Measurements from ENCODE around the gene TMEM209. TPM values are rescaled to one million over a fixed set of nuclear protein-coding genes. Genes with fewer than 3 reads are reported as not detected.
A peak's percentile ranks its signal among the peaks of the same experiment; 100 is the strongest.
"Not testable (repeated sequence)": the region's sequence is repeated elsewhere in the genome, so short reads cannot be mapped to it uniquely, and the experiment has no call there.

TMEM209 gene
- total RNA-seq, 1 experiment from 2014 or later, result 46.7 TPM

DNA sequence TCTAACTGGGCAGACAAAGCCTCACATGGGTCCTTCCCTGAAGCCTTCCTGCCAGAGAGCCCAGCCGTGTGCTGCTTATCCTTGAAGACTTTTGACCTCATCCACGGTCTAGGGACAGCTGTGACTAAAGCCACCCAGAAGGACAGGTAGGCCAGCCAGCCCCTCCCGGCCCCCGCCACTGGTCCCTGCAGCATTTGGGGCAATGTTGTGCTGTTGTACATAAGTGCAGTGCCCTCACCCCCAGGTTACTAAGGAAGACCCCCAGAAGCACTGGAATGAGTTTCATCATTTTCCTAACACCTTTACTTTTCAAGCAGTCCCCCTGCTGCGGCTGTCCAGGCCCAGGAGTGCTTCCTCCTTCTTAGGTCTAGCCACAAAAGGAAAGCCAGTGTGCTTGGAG lies 43.0 kb downstream of the TMEM209 start:
- no peak for DNase-seq (ENCODE audit: low read depth)

DNA sequence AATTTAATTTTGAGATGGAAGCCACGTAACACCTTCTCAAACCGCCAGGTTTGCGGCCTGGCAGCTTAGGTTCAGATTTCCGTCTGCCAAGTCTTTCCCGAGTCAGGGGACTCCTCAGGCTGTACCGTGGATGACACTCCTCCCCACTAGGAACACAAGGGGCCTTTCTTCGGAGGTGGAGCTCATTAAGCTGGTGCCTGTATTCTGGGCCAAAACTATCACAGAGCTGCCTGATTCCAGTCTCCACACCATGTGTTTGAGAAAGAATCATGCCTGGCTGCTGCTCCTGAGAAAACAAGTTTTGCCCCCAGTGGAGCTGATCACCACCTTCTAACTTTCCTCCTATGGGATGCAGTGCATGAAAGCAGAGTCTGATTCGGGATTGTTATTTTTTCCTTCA lies 44.8 kb downstream of the TMEM209 start:
- DNase-seq (ENCODE audit: low read depth), result no peak

GRCh38 chr7:130160023-130160422 lies 45.2 kb downstream of the TMEM209 start:
- DNase-seq (ENCODE audit: low read depth), result no peak

- DNase-seq (ENCODE audit: low read depth), result no peak
Observed at GRCh38 chr7:130157700-130158099, 47.5 kb downstream of the TMEM209 start.

DNA sequence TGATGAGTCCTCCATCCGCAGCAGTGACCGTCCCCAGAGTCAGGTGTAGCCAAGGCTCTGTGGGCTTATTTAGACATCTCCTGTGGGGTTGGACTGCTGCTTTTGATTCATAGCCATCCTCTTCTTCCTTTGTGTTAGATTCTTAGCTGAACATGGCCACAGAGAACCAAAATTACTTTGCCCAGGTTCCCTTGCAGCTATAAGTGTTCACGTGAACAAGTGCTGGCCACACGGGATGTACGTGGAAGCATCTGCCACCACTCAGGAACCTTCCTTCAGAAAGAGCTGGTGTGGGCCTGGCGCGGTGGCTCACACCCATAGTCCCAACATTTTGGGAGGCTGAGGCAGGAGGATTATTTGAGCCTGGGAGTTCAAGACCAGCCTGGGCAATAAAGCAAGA lies 49.1 kb downstream of the TMEM209 start:
- DNase-seq (ENCODE audit: low read depth), result no peak

GRCh38 chr7:130154501-130155317 lies 50.5 kb downstream of the TMEM209 start:
- peak; percentile 59 for DNase-seq (ENCODE audit: low read depth)

- no peak for DNase-seq (ENCODE audit: low read depth)
Observed at GRCh38 chr7:130154131-130154500, 51.1 kb downstream of the TMEM209 start.

GRCh38 chr7:130153211-130153908 lies 51.8 kb downstream of the TMEM209 start:
- DNase-seq (ENCODE audit: low read depth), result no peak

DNA sequence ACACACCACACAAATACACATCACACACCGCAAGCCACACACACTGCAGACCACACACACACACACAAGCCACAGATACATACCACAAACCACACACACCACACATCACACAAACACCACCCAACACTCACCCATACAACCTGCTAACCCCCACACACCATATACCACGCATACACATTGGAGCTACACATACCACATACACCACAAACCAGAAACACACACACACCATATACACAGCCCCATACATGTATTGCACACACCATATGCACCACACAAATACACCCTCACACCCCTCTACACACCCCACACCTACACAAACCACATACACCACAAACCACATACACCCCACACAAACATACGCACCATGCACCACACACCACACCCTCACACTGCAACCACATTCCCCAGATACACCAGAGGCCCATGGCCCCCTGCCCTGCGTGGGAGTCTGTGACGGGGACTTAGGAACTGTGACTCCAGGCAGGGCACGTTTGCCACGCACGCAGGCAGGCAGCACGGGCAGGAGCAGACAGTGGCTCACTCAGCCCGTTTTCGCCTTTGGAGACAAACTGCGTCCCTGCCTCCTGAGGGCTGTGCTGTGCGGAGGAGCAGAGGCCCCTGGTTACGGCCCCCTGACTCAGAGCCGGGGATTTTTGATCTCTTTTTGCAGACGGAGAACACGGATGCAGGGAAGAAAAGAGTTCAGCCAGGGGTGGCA lies 52.6 kb downstream of the TMEM209 start:
- DNase-seq (ENCODE audit: low read depth), result no peak

DNA sequence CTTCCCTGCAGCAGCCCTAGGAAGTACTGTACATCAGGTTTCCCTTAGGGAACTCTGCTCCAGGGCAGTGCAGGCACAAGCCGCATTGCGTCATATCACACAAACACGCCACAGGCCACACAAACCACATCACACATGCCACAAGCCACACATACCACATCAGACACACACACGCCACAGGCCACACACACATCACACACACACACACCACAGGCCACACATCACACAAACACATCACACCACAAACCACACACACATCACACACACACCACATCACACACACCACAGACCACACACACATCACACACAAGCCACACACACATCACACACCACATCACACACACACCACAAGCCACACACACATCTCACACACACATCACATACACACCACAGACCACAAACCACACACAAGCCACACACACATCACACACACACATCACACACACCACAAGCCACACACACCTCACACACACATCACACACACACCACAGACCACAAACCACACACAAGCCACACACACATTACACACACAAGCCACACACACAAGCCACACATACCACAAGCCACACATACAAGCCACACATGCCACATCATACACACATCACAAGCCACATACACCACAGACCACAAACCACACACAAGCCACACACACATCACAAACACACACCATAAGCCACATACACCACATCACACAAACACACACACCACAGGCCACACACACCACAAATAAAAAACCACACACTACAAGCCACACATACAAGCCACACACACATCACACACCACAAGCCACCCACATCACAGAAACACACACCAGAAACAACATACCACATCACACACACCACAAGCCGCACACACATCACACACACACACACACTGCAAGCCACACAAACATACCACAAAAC lies 53.4 kb downstream of the TMEM209 start:
- peak; percentile 27 for DNase-seq (ENCODE audit: low read depth)

DNA sequence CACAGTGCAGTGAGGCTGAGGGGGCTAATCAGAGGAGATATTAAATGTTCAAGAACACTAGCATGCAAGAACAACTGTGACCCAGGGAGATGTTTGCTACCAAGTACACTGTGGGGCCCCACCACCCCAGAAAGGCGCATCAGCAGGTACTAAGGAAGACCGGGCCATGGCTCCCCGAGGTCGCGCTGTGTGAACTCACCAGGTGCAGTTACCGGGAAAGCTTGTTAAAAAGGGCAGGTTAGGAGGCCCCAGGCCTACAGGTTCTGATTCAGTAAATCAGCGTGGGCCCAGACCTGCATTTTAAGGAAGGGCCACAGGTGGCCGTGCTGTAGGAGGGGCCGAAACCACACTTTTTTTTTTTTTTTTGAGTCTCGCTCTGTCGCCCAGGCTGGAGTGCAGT lies 54.6 kb downstream of the TMEM209 start:
- no peak for DNase-seq (ENCODE audit: low read depth)

DNA sequence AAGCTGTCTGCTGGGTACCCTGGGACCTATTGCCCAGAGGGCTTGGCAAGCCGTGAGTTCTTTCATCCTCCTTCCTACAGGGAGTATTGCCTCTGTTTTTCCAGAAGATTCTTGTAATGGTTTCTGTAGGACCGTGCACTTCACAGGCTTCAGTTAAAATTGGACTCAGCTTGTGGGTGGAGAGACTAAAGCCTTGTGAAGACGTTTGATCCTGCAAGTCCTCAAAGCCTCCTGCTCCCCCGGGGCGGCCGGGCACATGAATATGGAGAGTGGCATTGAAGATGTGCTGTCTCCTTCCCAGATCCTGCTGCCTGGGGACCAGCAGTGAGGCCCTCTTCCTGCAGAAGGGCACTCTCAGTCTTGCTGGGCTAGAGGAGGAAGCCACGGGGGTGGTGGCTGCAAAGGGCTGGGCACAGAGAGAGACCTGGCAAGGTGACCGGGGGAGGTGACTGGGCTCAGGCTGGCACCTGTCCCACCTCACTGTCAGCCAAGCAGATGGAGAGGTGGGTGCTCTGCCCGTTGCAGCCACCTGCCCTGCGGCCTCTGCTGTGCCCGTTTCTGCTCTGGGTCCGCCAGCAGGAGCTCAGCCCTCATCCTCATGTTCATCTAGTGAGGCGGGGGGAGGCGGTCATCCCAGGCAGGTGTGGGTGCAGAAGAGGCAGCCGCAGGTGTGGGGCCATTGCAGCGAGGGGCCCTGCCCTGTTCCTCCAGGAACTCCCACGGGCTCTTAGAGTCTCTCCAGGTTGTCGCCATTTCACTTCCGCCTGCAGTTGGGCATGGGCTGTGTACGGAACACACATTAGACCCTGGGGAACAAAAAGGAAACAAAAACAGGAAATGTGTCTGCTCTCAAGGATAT lies 55.7 kb downstream of the TMEM209 start:
- DNase-seq (ENCODE audit: low read depth), result no peak

DNA sequence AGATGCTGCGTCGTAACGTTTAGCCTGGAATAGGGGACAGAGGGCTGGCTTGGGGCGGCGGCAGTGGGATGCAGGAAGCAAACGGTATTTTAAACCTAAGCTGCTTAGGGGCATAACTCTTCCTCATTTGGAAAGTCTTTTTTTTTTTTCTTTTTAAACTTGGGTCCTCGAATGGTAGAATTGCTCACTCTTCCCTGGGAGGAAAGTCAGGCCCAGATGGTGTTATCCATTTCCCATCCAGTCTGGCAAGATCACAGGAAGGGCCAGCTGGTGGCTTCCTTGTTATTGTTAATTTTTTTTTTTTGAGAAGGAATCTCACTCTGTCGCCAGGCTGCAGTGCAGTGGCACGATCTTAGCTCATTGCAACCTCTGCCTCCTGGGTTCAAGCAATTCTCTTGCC lies 56.6 kb downstream of the TMEM209 start:
- no peak for DNase-seq (ENCODE audit: low read depth)

DNA sequence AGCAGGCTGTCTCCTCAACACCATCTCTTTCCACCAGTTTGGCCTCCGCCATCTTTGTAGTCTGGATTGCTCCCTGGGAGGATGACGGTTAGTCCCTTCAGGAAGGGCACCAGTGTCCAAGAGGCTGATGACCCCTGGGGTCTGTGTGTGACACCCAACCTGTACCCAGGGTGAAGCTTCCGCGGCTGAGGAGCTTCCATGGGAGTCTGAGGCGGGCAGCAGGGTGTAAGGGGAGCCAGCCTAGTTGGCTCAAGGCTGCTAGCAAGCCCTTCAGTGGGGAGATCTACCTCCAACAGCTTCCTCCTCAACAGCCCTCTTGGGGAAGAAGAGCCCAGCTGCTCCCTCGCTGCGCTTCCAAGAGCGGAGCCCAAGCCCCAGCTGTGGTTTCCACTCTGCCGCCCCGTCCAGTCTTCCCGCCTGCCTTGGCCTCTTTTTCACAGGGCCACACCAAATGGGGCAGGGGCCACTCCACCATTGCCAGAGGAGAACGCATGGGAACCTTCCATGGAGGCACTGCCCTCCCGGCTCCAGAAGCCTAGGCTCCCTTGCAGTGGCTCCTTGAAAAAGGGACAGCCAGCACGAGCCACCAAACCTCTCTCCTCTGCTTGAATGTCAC lies 57.4 kb downstream of the TMEM209 start:
- DNase-seq (ENCODE audit: low read depth), result no peak

- no peak for DNase-seq (ENCODE audit: low read depth)
Observed at GRCh38 chr7:130146693-130147405, 58.4 kb downstream of the TMEM209 start.

DNA sequence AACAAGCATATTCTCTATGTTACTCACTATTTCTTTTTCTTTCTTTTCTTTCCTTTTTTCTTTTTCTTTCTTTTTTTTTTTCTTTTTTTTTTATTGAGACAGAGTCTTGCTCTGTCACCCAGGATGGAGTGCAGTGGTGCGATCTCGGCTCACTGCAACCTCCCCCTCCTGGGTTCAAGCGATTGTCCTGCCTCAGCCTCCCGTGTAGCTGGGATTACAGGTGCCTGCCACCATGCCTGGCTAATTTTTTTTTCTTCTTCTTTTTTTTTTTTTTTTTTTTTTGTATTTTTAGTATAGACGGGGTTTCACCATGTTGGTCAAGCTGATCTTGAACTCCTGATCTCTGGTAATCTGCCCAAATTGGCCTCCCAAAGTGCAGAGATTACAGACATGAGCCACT lies 59.1 kb downstream of the TMEM209 start:
- DNase-seq (ENCODE audit: low read depth), result not testable (repeated sequence)

DNA sequence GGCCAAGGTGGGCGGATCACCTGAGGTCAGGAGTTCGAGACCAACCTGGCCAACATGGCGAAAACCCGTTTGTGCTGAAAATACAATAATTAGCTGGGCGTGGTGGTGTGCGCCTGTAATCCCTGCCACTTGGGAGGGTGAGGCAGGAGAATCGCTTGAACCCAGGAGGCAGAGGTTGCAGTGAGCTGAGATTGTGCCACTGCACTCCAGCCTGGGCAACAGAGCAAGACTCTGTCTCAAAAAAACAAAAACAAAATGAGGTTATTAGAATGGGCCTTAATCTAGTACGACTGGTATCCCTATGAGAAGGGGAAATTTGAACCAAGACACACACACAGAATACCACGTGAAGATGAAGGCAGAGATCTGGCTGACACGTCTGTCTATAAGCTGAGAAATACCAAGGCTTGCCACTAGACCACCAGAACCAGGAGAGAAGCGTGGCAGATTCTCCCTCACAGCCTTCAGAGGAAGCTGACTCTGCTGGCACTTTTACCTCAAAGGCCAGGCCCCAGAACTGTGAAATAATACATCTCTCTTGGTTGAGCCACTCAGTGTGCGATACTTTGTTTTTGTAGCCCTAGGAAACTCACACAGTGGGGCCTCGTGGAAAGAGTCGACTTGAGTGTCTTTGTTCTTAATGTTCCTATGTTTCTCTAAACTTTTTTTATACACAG lies 59.6 kb downstream of the TMEM209 start:
- DNase-seq (ENCODE audit: low read depth), result no peak

GRCh38 chr7:130144312-130145171 lies 60.7 kb downstream of the TMEM209 start:
- DNase-seq (ENCODE audit: low read depth), result peak; percentile 36

Data from Daoy (cell line).